SK-N-SH (cell line): ENCODE results near the gene BRIX1. TPM values are rescaled to one million over a fixed set of nuclear protein-coding genes. Genes with fewer than 3 reads are reported as not detected.

Experiments
- CTCF ChIA-PET: fragments of 300-600, 350-600 bp; formaldehyde crosslinking; extraction: SDS; loops from one replicate; lab custom pipeline; 2021; lab: Yijun Ruan, JAX
- POLR2A ChIA-PET: fragments of 350-600 bp; sonication (Branson Sonifier 250); formaldehyde crosslinking; extraction: SDS; loops from one replicate; lab custom pipeline; 2020; ENCODE audit warnings: antibody characterized with exemption, inconsistent platforms; lab: Yijun Ruan, JAX
- DNase-seq: peaks from one replicate; pipeline ENCODE4 v3.0.0; 2012
- H2AFZ ChIP-seq: fragments of 200-600 bp; sonication (generic); 2 replicates; pipeline ENCODE4 v1.8.1; 2016; ENCODE audit warnings: antibody characterized with exemption, mild to moderate bottlenecking, low read depth
- H3F3A ChIP-seq: fragments of 200-600 bp; sonication (generic); replicated peaks from 2 replicates; pipeline ENCODE3; 2016; ENCODE audit warnings: antibody characterized with exemption, mild to moderate bottlenecking; ENCODE audit not compliant: insufficient read depth
- H3K27ac ChIP-seq, 2 experiments: fragments of 200-500 bp in 1 of 2; fragments of 200-600 bp in 1 of 2; sonication (Bioruptor generic) in 1 of 2; sonication (generic), shearing (Covaris generic) in 1 of 2; 2 replicates each; pipeline versions ENCODE4 v1.5.1 to v1.6.1; 2014 to 2016; ENCODE audit warnings: low read depth in 2 of 2, inconsistent platforms in 1 of 2, low read length in 1 of 2, mild to moderate bottlenecking in 1 of 2, mixed read lengths in 1 of 2
- H3K27me3 ChIP-seq: fragments of 200-600 bp; sonication (generic), shearing (Covaris generic); 2 replicates; pipeline ENCODE4 v1.6.1; 2016; ENCODE audit warnings: mixed run types; ENCODE audit not compliant: insufficient read depth
- H3K36me3 ChIP-seq, 2 experiments: fragments of 200-500 bp in 1 of 2; fragments of 200-600 bp in 1 of 2; sonication (Bioruptor generic) in 1 of 2; sonication (generic) in 1 of 2; replicated peaks in 1 of 2; 2 replicates each; pipeline versions ENCODE3 to v1.5.1; 2014 to 2016; ENCODE audit warnings: low read length in 1 of 2, mild to moderate bottlenecking in 1 of 2; ENCODE audit not compliant: insufficient read depth in 2 of 2, control insufficient read depth in 1 of 2
- H3K4me1 ChIP-seq, 2 experiments: fragments of 200-500 bp in 1 of 2; fragments of 200-600 bp in 1 of 2; sonication (Bioruptor generic) in 1 of 2; sonication (generic), shearing (Covaris generic) in 1 of 2; 2 replicates each; pipeline versions ENCODE4 v1.5.1 to v1.6.1; 2014 to 2016; ENCODE audit warnings: low read depth in 1 of 2, low read length in 1 of 2, mixed run types in 1 of 2; ENCODE audit not compliant: insufficient read depth in 2 of 2, control insufficient read depth in 1 of 2
- H3K4me2 ChIP-seq: fragments of 200-600 bp; sonication (generic), shearing (Covaris generic); 2 replicates; pipeline ENCODE4 v1.6.1; 2017; ENCODE audit warnings: mixed run types
- H3K4me3 ChIP-seq, 2 experiments: fragments of 200-500 bp in 1 of 2; fragments of 200-600 bp in 1 of 2; sonication (Bioruptor generic) in 1 of 2; sonication (generic), shearing (Covaris generic) in 1 of 2; 2 replicates each; pipeline versions ENCODE4 v1.5.1 to v1.8.1; 2014 to 2016; ENCODE audit warnings: low read depth in 2 of 2, inconsistent platforms in 1 of 2, low read length in 1 of 2, mild to moderate bottlenecking in 1 of 2, mixed read lengths in 1 of 2, moderate library complexity in 1 of 2
- H3K79me2 ChIP-seq: fragments of 200-600 bp; sonication (generic); 2 replicates; pipeline ENCODE4 v1.8.1; 2017; ENCODE audit warnings: mild to moderate bottlenecking; ENCODE audit not compliant: insufficient read depth
- H3K9ac ChIP-seq: fragments of 200-600 bp; sonication (generic); 2 replicates; pipeline ENCODE4 v1.6.1; 2017; ENCODE audit warnings: mixed run types
- H3K9me2 ChIP-seq: fragments of 200-600 bp; sonication (generic); 2 replicates; pipeline ENCODE4 v1.6.1; 2017; ENCODE audit warnings: mixed run types
- H3K9me3 ChIP-seq: fragments of 200-600 bp; sonication (generic); 2 replicates; pipeline ENCODE4 v1.6.1; 2017; ENCODE audit warnings: mixed run types, mild to moderate bottlenecking, moderate library complexity
- H4K20me1 ChIP-seq: fragments of 200-600 bp; sonication (generic); 2 replicates; pipeline ENCODE4 v1.6.1; 2017; ENCODE audit warnings: mild to moderate bottlenecking, mixed run types; ENCODE audit not compliant: insufficient read depth
- EP300 ChIP-seq, 2 experiments: IDR thresholded peaks; 2 replicates each; pipeline versions ENCODE4 v1.4.0 to v1.6.1; 2012; ENCODE audit warnings: borderline replicate concordance in 1 of 2, low read depth in 1 of 2, low read length in 1 of 2
- FOXM1 ChIP-seq: IDR thresholded peaks from 2 replicates; pipeline ENCODE4 v1.4.0; 2012; ENCODE audit warnings: low read depth, mild to moderate bottlenecking
- GABPA ChIP-seq: IDR thresholded peaks from 2 replicates; pipeline ENCODE4 v1.4.0; 2012; ENCODE audit warnings: low read depth, mild to moderate bottlenecking
- GATA2 ChIP-seq: sonication (generic); formaldehyde crosslinking; IDR thresholded peaks from 2 replicates; pipeline ENCODE4 v1.5.0; 2020; ENCODE audit warnings: mild to moderate bottlenecking, missing genetic modification reagents
- MEF2A ChIP-seq: IDR thresholded peaks from 2 replicates; pipeline ENCODE4 v1.4.0; 2012; ENCODE audit warnings: low read depth, borderline replicate concordance
- MXI1 ChIP-seq: IDR thresholded peaks from 2 replicates; pipeline ENCODE4 v1.6.1; 2012; ENCODE audit warnings: mild to moderate bottlenecking, low read depth, low read length, improper control_type of control experiment
- NFIC ChIP-seq: IDR thresholded peaks from 2 replicates; pipeline ENCODE4 v1.4.0; 2012; ENCODE audit warnings: borderline replicate concordance
- PBX3 ChIP-seq: IDR thresholded peaks from 2 replicates; pipeline ENCODE4; 2012
- POLR2AphosphoS5 ChIP-seq: IDR thresholded peaks from 2 replicates; pipeline ENCODE4 v1.6.1; 2012; ENCODE audit warnings: low read depth, low read length
- REST ChIP-seq: IDR thresholded peaks from 2 replicates; pipeline ENCODE4 v1.6.1; 2012; ENCODE audit warnings: mild to moderate bottlenecking, low read depth, low read length, moderate library complexity
- RFX5 ChIP-seq: IDR thresholded peaks from 2 replicates; pipeline ENCODE4 v1.6.1; 2012; ENCODE audit warnings: mild to moderate bottlenecking, improper control_type of control experiment, low read length
- RXRA ChIP-seq: IDR thresholded peaks from 2 replicates; pipeline ENCODE4 v1.4.0; 2012; ENCODE audit warnings: low read depth, mild to moderate bottlenecking, borderline replicate concordance
- SMC3 ChIP-seq: IDR thresholded peaks from 2 replicates; pipeline ENCODE4 v1.6.1; 2012; ENCODE audit warnings: low read depth, low read length, improper control_type of control experiment
- TAF1 ChIP-seq: IDR thresholded peaks from 2 replicates; pipeline ENCODE4 v1.6.1; 2012; ENCODE audit warnings: low read depth, mild to moderate bottlenecking, low read length, moderate library complexity, borderline replicate concordance
- TCF12 ChIP-seq: IDR thresholded peaks from 2 replicates; pipeline ENCODE4 v1.4.0; 2012
- TEAD4 ChIP-seq: IDR thresholded peaks from 2 replicates; pipeline ENCODE4 v1.4.0; 2012; ENCODE audit warnings: mild to moderate bottlenecking, borderline replicate concordance; ENCODE audit not compliant: insufficient read depth
- YY1 ChIP-seq: IDR thresholded peaks from 2 replicates; pipeline ENCODE4 v1.4.0; 2012; ENCODE audit warnings: low read depth, mild to moderate bottlenecking
- WGBS: methylation state at CpG from one replicate; pipeline ENCODE4 v1.1.6; 2017; ENCODE audit warnings: low lambda C conversion rate; 5-methylcytosine and 5-hydroxymethylcytosine counted together
- polyA plus RNA-seq, 3 experiments: library from polyadenylated mRNA; depleted of rRNA; stranded (reverse); fragments of >200 nt; gene quantifications; 2 replicates each; pipeline ENCODE4 v1.2.3, GENCODE V29; 2012
- TF ChIP-seq, protein P1 (sequence below): fragments of 150-350 bp; IDR thresholded peaks from 2 replicates; pipeline ENCODE4 v1.6.1; 2017; ENCODE audit warnings: antibody characterized with exemption, low read length, low read depth, borderline replicate concordance
- TF ChIP-seq, protein P2 (sequence below): IDR thresholded peaks from 2 replicates; pipeline ENCODE4 v1.4.0; 2012; ENCODE audit warnings: low read depth, borderline replicate concordance

The BRIX1 gene
- polyA plus RNA-seq, 1 of the 3 experiments (the other 2 are of a cell fraction) = 18.4 TPM

GRCh38 chr5:34903260-34903659, 12.3 kb upstream of the BRIX1 start:
- H4K20me1 ChIP-seq = no peaks in the 10 kb centered on the region
- H2AFZ ChIP-seq = no peak overlapping the region
- no peaks in the 10 kb centered on the region for H3K9me3 ChIP-seq
- no peaks in the 10 kb centered on the region for H3K79me2 ChIP-seq
- TF ChIP-seq GATA2 (CRISPR knock-in tag) = no peak
- TF ChIP-seq YY1 = no peak
- no peak for TF ChIP-seq RXRA
- no peak for TF ChIP-seq MXI1
- no peak for TF ChIP-seq MEF2A
- no peak for TF ChIP-seq EP300 (IDR thresholded peaks at IDR 0.05; ENCODE audit: borderline replicate concordance in 1 of 2, low read depth in 1 of 2, low read length in 1 of 2)
- no peak for TF ChIP-seq RFX5
- TF ChIP-seq POLR2AphosphoS5 = no peak
- TF ChIP-seq, protein P1, sequence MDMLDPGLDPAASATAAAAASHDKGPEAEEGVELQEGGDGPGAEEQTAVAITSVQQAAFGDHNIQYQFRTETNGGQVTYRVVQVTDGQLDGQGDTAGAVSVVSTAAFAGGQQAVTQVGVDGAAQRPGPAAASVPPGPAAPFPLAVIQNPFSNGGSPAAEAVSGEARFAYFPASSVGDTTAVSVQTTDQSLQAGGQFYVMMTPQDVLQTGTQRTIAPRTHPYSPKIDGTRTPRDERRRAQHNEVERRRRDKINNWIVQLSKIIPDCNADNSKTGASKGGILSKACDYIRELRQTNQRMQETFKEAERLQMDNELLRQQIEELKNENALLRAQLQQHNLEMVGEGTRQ = no peak
- TF ChIP-seq TCF12 = no peak
- TF ChIP-seq REST = no peak
- no peak for TF ChIP-seq TAF1
- TF ChIP-seq GABPA = no peak
- no peak for TF ChIP-seq SMC3
- TF ChIP-seq, protein P2, sequence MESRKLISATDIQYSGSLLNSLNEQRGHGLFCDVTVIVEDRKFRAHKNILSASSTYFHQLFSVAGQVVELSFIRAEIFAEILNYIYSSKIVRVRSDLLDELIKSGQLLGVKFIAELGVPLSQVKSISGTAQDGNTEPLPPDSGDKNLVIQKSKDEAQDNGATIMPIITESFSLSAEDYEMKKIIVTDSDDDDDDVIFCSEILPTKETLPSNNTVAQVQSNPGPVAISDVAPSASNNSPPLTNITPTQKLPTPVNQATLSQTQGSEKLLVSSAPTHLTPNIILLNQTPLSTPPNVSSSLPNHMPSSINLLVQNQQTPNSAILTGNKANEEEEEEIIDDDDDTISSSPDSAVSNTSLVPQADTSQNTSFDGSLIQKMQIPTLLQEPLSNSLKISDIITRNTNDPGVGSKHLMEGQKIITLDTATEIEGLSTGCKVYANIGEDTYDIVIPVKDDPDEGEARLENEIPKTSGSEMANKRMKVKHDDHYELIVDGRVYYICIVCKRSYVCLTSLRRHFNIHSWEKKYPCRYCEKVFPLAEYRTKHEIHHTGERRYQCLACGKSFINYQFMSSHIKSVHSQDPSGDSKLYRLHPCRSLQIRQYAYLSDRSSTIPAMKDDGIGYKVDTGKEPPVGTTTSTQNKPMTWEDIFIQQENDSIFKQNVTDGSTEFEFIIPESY = no peak
- no peak for TF ChIP-seq TEAD4
- TF ChIP-seq NFIC = no peak
- no peak for TF ChIP-seq FOXM1
- TF ChIP-seq PBX3 = no peak
- no peaks in the 10 kb centered on the region for H3K9me2 ChIP-seq
- H3K27ac ChIP-seq = no peak overlapping the region
- H3K27me3 ChIP-seq = no peaks in the 10 kb centered on the region
- ChIA-PET CTCF (interaction anchor here (0.6 to 4.1 kb wide), 5 partner anchors 10 to 429 kb away, joined by 3 to 22 read pairs (median 7); no protein-coding TSS in a partner anchor), POLR2A (interaction anchor here (2.6 kb wide), 1 partner anchor 12 kb away, joined by 9 read pairs; the partner anchor contains the start of genes BRIX1 and RAD1)
- no peak overlapping the region for H3K4me2 ChIP-seq
- H3K4me1 ChIP-seq = no peaks in the 10 kb centered on the region
- H3F3A ChIP-seq = peaks cover 9% of the 10 kb centered on the region
- no peak overlapping the region for H3K4me3 ChIP-seq
- H3K36me3 ChIP-seq = peaks cover 11 to 21% of the 10 kb centered on the region in 2 experiments
- WGBS = 95% methylated on average over 1 of the region's 1 CpG
- H3K9ac ChIP-seq = no peak overlapping the region
- no peak for DNase-seq
